HG03520 (cell line): Measurements from ENCODE around the gene FLAD1.

Source experiments
- ATAC-seq: cut with Tn5 transposase; IDR thresholded peaks from one replicate; pipeline ENCODE4 v1.9.1; 2021; ENCODE audit warnings: mild to moderate bottlenecking, moderate library complexity; ENCODE audit not compliant: unreplicated experiment

The FLAD1 gene

DNA sequence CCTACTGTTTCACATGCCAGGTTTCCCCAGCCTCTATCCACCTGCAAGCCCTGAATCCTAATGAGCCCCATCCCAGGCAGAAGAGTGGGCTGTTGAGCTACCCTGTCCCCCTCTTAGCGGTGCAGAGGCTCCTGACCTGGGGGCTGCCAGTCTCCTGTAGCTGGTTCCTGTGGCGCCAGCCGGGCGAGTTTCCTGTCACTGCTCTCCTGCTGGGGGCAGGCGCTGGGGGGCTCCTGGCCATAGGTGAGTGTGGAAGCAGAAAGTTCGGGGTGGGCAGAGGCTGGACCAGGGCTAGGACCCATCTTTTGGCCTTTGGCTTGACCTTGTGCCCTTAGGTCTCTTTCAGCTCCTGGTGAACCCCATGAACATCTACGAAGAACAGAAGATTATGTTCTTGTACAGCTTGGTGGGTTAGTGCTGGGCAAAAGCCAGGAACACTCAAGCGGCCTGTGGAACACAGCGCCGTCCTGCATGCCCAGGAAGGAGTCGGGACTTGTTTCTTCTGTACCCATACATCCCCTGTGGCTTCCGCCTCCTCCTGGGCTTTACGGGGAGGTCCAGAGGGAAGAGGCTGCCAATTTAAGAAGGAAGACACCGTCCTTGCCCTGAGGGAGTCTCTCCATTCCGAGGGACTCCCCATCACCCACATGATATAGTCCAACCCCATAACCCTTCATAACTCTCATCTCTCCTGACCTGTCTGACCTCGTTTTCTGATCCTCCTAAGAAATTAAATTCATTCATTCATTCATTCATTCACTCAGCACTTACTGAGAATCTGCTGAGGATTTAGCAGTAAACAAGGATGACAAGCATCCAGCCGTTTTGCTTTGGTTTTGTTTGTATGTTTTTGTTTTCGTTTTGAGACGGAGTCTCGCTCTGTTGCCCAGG, 51.4 kb downstream of the FLAD1 start:
- ATAC-seq, result no peak

DNA sequence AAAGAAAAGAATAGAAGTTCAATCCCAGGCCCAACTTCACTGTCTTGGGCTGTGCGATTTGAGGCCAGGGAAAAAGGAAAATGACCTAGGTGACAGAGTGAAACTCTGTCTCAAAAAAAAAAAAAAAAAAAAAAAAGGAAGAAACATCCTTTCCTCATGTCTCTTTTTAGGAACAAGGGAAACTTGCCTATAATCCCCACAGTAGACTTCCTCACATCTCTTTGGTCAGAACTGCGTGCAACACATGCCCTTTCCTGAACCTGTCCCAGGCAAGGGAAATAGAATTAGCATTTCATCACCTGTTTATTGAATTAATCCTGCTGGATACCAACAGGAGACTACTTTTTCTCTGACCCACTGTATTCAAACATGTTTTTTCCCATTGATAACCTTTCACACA, 52.8 kb downstream of the FLAD1 start:
- no peak for ATAC-seq

DNA sequence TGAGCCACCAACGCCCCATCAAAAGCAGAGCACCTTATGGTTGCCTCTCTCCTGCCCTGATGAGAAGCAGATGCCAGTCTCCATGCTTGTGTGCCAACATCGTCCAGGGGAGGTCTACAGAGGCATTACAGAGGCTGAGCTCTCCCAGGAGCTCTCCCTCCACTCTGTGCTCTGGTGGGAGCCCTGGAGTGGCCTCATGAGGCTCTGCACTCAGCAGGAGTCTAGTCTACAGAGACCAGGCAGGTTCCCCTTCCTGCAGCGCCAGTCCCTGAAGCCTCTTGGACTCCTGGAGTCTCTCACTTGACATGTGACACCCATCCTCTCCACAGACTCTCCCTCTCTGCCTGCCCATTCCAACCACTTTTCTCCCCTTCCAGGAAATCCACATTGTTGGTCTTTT, 53.9 kb downstream of the FLAD1 start:
- ATAC-seq, result no peak

DNA sequence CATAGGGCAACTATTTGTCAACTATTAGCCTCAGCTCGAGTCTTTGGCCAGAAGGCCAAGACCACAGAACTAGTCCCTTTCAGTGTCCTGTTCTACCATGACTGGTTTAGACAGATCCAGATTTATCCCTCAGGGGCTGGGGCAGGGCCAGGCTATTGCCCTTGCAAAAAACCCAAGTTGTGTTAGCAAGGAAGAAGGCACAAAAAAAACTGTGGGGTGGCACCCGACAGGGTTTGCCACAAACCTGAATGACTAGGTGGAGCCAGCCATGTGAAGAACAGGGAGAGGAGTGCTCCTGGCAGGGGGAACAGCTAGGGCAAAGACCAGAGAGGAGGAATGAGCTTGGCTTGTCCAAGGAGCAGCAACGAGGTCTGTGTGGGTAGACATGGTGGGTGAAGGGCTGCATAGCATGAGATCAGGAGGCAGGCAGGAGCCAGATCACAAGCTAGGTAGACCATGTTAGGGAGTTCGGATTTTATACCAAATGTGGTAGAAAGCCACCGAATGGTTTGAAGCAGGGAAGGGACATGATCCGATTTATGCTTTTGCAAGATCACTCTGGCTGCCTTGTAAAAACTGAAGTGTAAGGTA, 54.8 kb downstream of the FLAD1 start:
- ATAC-seq, result no peak

DNA sequence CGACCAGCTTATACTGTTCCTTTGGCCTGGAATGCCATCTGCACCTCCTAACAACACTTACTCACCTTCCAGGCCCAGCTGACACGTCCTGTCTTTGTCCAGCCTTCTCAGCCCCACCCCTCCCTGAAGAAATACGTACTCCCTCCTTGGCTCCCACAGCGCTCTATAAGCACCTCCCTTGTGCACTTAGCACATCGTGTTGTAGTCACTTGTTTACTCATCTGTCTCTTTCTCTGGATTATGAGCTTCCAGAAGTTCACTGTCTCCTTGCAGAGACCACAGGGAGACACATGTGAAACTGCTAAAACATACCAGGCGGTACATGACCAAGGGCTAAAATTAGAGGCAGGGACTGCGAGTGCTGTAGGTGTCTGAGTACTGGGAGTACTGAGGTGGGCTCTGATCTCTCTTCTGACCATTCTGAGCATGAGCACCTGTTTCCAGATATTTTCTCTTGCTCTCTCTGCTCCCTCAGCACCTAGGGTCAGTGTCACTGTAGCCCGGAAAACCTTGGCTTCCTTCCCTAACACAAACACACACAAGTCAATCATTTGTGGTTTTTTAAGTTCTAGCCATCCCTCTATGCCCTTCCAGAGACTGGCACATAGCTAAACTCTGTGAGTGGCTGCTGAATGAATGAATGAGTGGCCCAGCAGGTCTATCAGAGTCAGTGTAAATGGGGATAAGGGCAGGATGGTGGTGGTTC, 55.6 kb downstream of the FLAD1 start:
- no peak for ATAC-seq

DNA sequence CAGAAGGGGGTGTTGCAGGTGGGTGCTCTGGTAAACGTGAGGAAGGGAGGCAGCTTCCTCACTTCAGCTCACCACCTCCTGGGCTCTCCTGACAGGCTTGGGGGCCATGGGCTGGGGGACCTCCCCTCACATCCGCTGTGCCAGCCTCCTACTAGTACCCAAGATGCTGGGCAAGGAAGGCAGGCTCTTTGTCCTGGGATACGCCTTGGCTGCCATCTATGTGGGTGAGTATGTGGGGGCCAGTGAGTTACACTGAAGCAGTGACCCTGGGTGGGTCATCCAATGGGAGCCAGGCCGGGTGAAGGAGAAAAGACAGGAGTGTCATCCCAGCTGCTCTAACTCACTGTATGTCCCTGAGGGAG, 56.1 kb downstream of the FLAD1 start:
- ATAC-seq, result no peak

DNA sequence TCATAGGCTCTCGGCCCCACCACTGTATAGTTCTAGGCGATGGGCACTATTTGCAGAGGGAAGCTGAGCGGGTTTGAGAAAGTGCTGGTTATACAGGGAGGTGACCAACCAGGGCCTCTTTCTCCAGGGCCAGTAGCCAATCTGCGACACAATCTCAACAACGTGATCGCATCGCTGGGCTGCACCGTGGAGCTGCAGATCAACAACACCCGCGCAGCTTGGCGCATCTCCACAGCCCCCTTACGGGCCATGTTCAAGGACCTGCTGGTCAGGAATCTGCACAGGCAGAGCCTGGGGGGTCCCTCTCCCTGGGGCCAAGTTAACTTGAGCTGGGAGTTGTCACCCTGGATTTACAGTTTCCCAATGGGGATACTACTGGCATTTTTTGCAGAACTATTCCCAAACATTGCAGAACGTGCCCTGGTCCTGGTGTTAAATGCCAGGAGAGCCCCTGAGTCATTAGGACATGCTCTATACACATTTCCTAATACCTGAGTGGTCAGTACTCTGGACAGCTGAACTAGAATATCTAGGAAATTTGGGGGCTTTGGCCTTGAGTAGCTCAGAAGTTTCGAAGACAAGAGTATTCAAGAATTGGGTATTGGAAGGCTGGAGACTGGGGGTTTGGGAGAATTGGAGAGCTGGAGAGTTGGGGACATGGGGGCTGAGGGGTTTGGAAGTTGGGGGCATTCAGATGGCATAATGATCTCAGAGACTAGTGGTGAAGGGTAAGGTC, 57.4 kb downstream of the FLAD1 start:
- ATAC-seq, result no peak
